ENCODE data around the gene KCNG4.
"Not testable (repeated sequence)": the region's sequence is repeated elsewhere in the genome, so short reads cannot be mapped to it uniquely, and the experiment has no call there.

KCNG4 gene

GRCh38 chr16:84212631-84213030 is 27.2 kb downstream of the KCNG4 start:
- no peak for DNase-seq (ENCODE audit: low spot score)
- TF ChIP-seq CTCF (IDR thresholded peaks at IDR 0.05; ENCODE audit: borderline replicate concordance, control extremely low read depth, extremely low read depth, insufficient read depth, missing control alignments) = no peak
- in situ Hi-C loops (cut with MboI; ENCODE audit: low sequenced_read_pairs, unreplicated experiment) = no loop called here

DNA sequence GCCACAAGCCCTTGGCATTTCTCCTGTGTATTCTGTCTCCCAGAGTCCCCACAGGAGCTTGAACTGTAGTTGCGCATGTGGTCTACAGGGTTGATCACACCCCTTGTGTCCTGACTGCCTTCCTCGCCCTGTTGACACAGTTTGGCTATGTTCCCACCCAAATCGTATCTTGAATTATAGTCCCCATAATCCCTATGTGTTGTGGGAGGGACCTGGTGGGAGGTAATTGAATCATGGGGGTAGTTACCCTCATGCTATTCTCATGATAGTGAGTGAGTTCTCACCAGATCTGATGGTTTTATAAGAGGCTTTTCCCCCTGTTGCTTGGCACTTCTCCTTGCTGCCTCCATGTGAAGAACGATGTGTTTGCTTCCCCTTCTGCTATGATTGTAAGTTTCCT is 27.7 kb downstream of the KCNG4 start:
- TF ChIP-seq CTCF (IDR thresholded peaks at IDR 0.05; ENCODE audit: borderline replicate concordance, control extremely low read depth, extremely low read depth, insufficient read depth, missing control alignments) = no peak
- in situ Hi-C loops (cut with MboI; ENCODE audit: low sequenced_read_pairs, unreplicated experiment) = no loop called here
- DNase-seq (ENCODE audit: low spot score) = no peak

- no peak for DNase-seq (ENCODE audit: low spot score)
- no peak for TF ChIP-seq CTCF (IDR thresholded peaks at IDR 0.05; ENCODE audit: borderline replicate concordance, control extremely low read depth, extremely low read depth, insufficient read depth, missing control alignments)
- in situ Hi-C loops (cut with MboI; ENCODE audit: low sequenced_read_pairs, unreplicated experiment) = no loop called here
Observed at GRCh38 chr16:84209989-84210388, 29.8 kb downstream of the KCNG4 start.

DNA sequence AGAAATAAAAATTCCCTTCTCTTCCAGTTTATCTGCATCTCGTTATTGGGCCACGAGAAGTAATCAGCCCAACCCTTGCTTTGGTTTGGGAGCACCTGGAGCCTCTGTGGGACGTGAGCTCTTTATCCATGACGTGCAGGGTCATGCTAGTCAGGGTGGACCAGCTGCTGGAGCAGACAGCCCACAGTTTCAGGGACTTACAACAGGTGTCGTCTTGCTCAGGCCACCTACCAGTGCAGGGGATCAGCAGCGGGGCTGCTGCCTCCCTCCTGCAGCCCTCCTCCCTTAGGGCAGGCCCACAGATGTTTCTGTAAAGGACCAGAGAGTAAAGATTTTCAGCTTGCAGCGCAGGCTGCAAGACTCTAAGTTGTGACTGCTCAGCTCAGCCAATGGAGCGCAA is 31.9 kb downstream of the KCNG4 start:
- no peak for DNase-seq (ENCODE audit: low spot score)
- in situ Hi-C loops (cut with MboI; ENCODE audit: low sequenced_read_pairs, unreplicated experiment) = no loop called here
- no peak for TF ChIP-seq CTCF (IDR thresholded peaks at IDR 0.05; ENCODE audit: borderline replicate concordance, control extremely low read depth, extremely low read depth, insufficient read depth, missing control alignments)

GRCh38 chr16:84207251-84207650 is 32.6 kb downstream of the KCNG4 start:
- in situ Hi-C loops (cut with MboI; ENCODE audit: low sequenced_read_pairs, unreplicated experiment) = no loop called here
- DNase-seq (ENCODE audit: low spot score) = no peak
- TF ChIP-seq CTCF (IDR thresholded peaks at IDR 0.05; ENCODE audit: borderline replicate concordance, control extremely low read depth, extremely low read depth, insufficient read depth, missing control alignments) = no peak

GRCh38 chr16:84205976-84206691 is 33.7 kb downstream of the KCNG4 start:
- no peak for DNase-seq (ENCODE audit: low spot score)
- in situ Hi-C loops (cut with MboI; ENCODE audit: low sequenced_read_pairs, unreplicated experiment) = no loop called here
- TF ChIP-seq CTCF (IDR thresholded peaks at IDR 0.05; ENCODE audit: borderline replicate concordance, control extremely low read depth, extremely low read depth, insufficient read depth, missing control alignments) = no peak

GRCh38 chr16:84205123-84205522 is 34.7 kb downstream of the KCNG4 start:
- in situ Hi-C loops (cut with MboI; ENCODE audit: low sequenced_read_pairs, unreplicated experiment); DNase-seq (ENCODE audit: low spot score): not testable (repeated sequence)

GRCh38 chr16:84204551-84204950 is 35.3 kb downstream of the KCNG4 start:
- in situ Hi-C loops (cut with MboI; ENCODE audit: low sequenced_read_pairs, unreplicated experiment); DNase-seq (ENCODE audit: low spot score): not testable (repeated sequence)

Data from GM13976 (cell line).